Measurements from ENCODE around the gene ENAM.

- TF ChIP-seq POLR2A (IDR thresholded peaks at IDR 0.05; ENCODE audit: low read depth, low read length): no peak
- TF ChIP-seq POLR2AphosphoS5 (IDR thresholded peaks at IDR 0.05; ENCODE audit: low read depth, low read length): no peak
- no peak for TF ChIP-seq TAF1 (IDR thresholded peaks at IDR 0.05; ENCODE audit: low read depth, low read length)
- no peak for TF ChIP-seq SPI1 (IDR thresholded peaks at IDR 0.05; ENCODE audit: low read depth, low read length)
- no peak for TF ChIP-seq PAX5 (IDR thresholded peaks at IDR 0.05; ENCODE audit: insufficient read depth, low read length, severe bottlenecking)
These were observed 41.9 kb downstream of the ENAM start for GRCh38 chr4:70670332-70671014.

Data from GM12891 (cell line).